A673 (cell line): ENCODE results near the gene PML. TPM values are rescaled to one million over a fixed set of nuclear protein-coding genes. Genes with fewer than 3 reads are reported as not detected.

Experiments used
- BruUV-seq: library from RNA; stranded (reverse); fragments of 400-500 nt; replicated peaks from 2 replicates; lab custom pipeline; 2021; lab: Mats Ljungman, UMichigan
- CTCF ChIA-PET: fragments of 300-600 bp; sonication (Branson Sonifier 250); formaldehyde crosslinking; loops from one replicate; lab custom pipeline; 2022; ENCODE audit warnings: antibody characterized with exemption; lab: Charles Lee
- POLR2A ChIA-PET: fragments of 300-600 bp; sonication (Branson Sonifier 250); formaldehyde crosslinking; loops from one replicate; lab custom pipeline; 2022; ENCODE audit warnings: antibody characterized with exemption; ENCODE audit not compliant: low non-redundant PET; lab: Charles Lee
- DNase-seq: peaks from one replicate; pipeline ENCODE4 v3.0.0-alpha.2; 2015; ENCODE audit warnings: low spot score
- H3K27ac ChIP-seq: fragments of 200-600 bp; sonication (generic); 2 replicates; pipeline ENCODE4 v1.5.1; 2016; ENCODE audit warnings: mixed run types, low read depth, mild to moderate bottlenecking, mixed read lengths, antibody characterized with exemption, low read length; ENCODE audit not compliant: poor library complexity, severe bottlenecking
- H3K27me3 ChIP-seq: fragments of 200-600 bp; sonication (generic); replicated peaks from 2 replicates; pipeline ENCODE4 v1.6.1; 2017; ENCODE audit warnings: mixed run types, low read depth, mild to moderate bottlenecking, mixed read lengths, antibody characterized with exemption, low read length; ENCODE audit not compliant: insufficient read depth, poor library complexity
- H3K36me3 ChIP-seq: fragments of 200-600 bp; sonication (generic); 2 replicates; pipeline ENCODE4 v1.6.1; 2016; ENCODE audit warnings: mixed run types, mild to moderate bottlenecking, mixed read lengths, antibody characterized with exemption, low read length; ENCODE audit not compliant: insufficient read depth, poor library complexity, severe bottlenecking
- H3K4me1 ChIP-seq: fragments of 200-600 bp; sonication (generic); 2 replicates; pipeline ENCODE4 v1.6.1; 2017; ENCODE audit warnings: mixed run types, mild to moderate bottlenecking, mixed read lengths, antibody characterized with exemption, low read length; ENCODE audit not compliant: insufficient read depth, poor library complexity, severe bottlenecking
- H3K4me3 ChIP-seq: fragments of 200-600 bp; sonication (generic); 2 replicates; pipeline ENCODE4 v1.5.1; 2016; ENCODE audit warnings: low read depth, mixed run types, mild to moderate bottlenecking, mixed read lengths, low read length; ENCODE audit not compliant: poor library complexity, severe bottlenecking
- H3K9me3 ChIP-seq: fragments of 200-600 bp; sonication (generic); 2 replicates; pipeline ENCODE4 v1.6.1; 2016; ENCODE audit warnings: mixed run types, low read depth, mild to moderate bottlenecking, mixed read lengths, antibody characterized with exemption, low read length; ENCODE audit not compliant: poor library complexity, severe bottlenecking
- EZH2 ChIP-seq: fragments of 200-600 bp; sonication (generic); IDR thresholded peaks from 2 replicates; pipeline ENCODE4 v1.6.1; 2017; ENCODE audit warnings: borderline replicate concordance, low read depth, mild to moderate bottlenecking, mixed read lengths, antibody characterized with exemption, low read length; ENCODE audit not compliant: poor library complexity, severe bottlenecking
- intact Hi-C: fragments of 100-400 bp; cut with micrococcal nuclease; formaldehyde crosslinking; loops from one replicate; pipeline ENCODE4 v1.10.0; 2022; ENCODE audit not compliant: unreplicated experiment
- total RNA-seq: library from RNA; stranded (reverse); gene quantifications from 2 replicates; pipeline ENCODE4 v1.2.3, GENCODE V29; 2021
- TF ChIP-seq, protein P1 (sequence below): fragments of 300-800, 200-600 bp; sonication (generic); conservative IDR thresholded peaks from 2 replicates; pipeline ENCODE4 v1.5.1; 2017; ENCODE audit warnings: low read depth, mild to moderate bottlenecking, antibody characterized with exemption, low read length, moderate library complexity, mixed read lengths

The PML gene
- total RNA-seq, 1 experiment from 2014 or later = 40.0 TPM

DNA sequence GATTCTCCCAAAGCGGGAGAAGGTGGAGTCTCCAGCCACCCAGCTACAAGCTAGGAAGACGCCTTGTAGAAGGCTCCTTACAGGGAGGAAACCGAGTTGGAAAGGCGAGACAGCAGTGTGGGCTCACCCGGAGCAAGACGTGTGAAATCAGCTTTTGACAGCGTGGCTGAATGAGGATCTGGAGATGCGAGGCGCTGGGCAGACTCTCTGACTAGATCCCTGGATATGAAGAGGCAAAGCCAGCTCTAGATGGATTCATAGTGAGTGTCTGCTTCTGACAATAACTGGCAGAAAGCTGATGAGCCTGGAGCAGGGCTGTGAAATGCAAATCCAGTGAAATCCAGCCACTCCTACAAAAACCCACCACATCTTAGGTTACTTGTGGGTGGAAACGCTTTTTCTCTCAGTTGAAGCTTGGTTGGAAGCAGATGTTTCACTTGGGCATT lies 46.8 kb downstream of the PML start:
- CTCF ChIA-PET = interaction anchor here (1.1 to 1.2 kb wide), 2 partner anchors 68 to 267 kb away, joined by 5 read pairs; no protein-coding TSS in a partner anchor
- Histone ChIP-seq H3K9me3 (no peaks in the 10 kb centered on the region), H3K27me3 (no peaks in the 10 kb centered on the region), H3K4me1 (peaks cover 25% of the 10 kb centered on the region), H3K4me3 (no peak overlapping the region), H3K36me3 (no peaks in the 10 kb centered on the region), H3K27ac (peak overlapping the region; percentile 32)
- TF ChIP-seq, protein P1, sequence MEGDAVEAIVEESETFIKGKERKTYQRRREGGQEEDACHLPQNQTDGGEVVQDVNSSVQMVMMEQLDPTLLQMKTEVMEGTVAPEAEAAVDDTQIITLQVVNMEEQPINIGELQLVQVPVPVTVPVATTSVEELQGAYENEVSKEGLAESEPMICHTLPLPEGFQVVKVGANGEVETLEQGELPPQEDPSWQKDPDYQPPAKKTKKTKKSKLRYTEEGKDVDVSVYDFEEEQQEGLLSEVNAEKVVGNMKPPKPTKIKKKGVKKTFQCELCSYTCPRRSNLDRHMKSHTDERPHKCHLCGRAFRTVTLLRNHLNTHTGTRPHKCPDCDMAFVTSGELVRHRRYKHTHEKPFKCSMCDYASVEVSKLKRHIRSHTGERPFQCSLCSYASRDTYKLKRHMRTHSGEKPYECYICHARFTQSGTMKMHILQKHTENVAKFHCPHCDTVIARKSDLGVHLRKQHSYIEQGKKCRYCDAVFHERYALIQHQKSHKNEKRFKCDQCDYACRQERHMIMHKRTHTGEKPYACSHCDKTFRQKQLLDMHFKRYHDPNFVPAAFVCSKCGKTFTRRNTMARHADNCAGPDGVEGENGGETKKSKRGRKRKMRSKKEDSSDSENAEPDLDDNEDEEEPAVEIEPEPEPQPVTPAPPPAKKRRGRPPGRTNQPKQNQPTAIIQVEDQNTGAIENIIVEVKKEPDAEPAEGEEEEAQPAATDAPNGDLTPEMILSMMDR = no peak
- no peak for TF ChIP-seq EZH2
- POLR2A ChIA-PET = no interaction called here
- intact Hi-C loops = no loop called here
- BruUV-seq = no TSS peak
- peak; percentile 21 for DNase-seq

DNA sequence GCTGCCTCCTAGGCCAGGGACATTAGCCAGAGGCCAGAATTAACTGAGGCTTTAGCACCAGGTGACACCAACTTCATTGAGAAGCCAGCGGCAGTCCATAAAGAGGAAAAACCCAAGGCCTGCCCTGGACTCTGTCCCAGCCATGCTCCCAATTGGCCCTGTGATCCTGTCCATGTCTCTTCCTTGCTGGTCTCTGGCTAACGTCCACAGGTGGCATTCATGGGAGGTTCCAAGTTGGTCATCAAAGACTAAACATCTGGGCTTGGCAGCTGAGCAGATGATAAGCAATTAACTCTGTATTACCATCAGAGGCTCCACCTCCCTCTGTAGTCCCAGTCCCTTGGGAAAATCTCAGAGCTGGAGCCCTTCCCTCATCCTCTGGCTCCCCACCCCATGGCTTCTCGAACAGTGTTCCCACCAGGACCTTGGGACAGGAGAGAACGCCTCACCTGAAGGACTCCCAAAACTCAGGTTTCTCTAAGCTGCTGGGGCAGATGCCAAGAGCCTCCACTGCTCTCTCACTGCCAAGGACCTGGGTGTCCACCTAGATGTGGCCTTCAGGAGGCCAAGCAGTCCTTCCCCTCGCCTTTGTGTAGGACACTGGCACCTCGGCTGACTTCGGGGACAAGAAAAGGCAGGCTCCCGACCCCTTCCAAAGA lies 47.4 kb downstream of the PML start:
- Histone ChIP-seq H3K27me3 (no peaks in the 10 kb centered on the region), H3K36me3 (no peaks in the 10 kb centered on the region), H3K27ac (peak overlapping the region; percentile 32), H3K4me3 (no peak overlapping the region), H3K4me1 (peaks cover 25% of the 10 kb centered on the region), H3K9me3 (no peaks in the 10 kb centered on the region)
- CTCF ChIA-PET = no interaction called here
- no peak for TF ChIP-seq EZH2
- TF ChIP-seq, protein P1 = no peak
- POLR2A ChIA-PET = no interaction called here
- no TSS peak for BruUV-seq
- peak; percentile 19 for DNase-seq
- intact Hi-C loops = no loop called here

DNA sequence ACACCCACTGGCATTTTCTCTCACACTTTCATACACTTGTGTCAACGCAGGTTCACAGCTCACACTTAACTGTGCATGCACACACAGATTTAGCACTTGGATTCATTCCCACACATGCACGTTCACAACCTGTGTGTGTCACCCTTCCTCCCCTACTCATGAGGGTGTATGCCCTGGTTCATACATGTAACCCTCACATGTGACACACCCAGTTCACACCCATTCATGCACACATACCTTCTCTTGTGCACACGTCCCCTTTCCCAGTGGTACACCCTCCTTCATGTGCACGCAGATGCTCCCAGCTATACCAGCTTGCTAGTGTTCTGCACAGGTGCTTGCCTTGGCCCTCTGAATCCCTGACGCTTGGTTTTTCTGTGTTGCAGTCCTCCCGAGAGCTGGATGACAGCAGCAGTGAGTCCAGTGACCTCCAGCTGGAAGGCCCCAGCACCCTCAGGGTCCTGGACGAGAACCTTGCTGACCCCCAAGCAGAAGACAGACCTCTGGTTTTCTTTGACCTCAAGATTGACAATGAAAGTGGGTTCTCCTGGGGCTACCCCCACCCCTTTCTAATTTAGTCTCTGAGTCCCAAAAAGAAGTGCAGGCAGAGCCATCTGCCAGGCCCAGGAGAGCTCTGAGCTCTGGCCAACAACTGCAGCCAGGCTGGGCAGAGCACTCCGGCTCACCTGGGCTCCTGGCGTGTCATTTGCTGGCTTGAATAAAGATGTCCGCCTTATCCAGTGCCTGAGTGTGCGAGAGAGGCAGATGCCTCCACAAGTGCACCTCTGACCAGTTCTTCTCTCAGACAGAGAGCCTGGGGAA lies 48.3 kb downstream of the PML start:
- ChIA-PET CTCF (no interaction called here), POLR2A (no interaction called here)
- no peak for DNase-seq
- Histone ChIP-seq H3K36me3 (no peaks in the 10 kb centered on the region), H3K27me3 (no peaks in the 10 kb centered on the region), H3K4me1 (peaks cover 25% of the 10 kb centered on the region), H3K27ac (no peak overlapping the region), H3K4me3 (no peak overlapping the region), H3K9me3 (no peaks in the 10 kb centered on the region)
- no TSS peak for BruUV-seq
- intact Hi-C loops = no loop called here
- TF ChIP-seq EZH2 = no peak
- TF ChIP-seq, protein P1 = no peak
